CD4-positive, alpha-beta T cell treated with Interleukin-2 at 100 ng/mL for 4 hours (primary cell): ENCODE results near the gene PTPRCAP.
"Not testable (repeated sequence)": the region's sequence is repeated elsewhere in the genome, so short reads cannot be mapped to it uniquely, and the experiment has no call there.

Experiments used
- DNase-seq: peaks from one replicate; pipeline ENCODE4 v3.0.0-alpha.2; 2020; ENCODE audit warnings: low spot score

The PTPRCAP gene

GRCh38 chr11:67409261-67409666 is 28.2 kb downstream of the PTPRCAP start:
- DNase-seq = peak; percentile 73

GRCh38 chr11:67408437-67409200 is 28.9 kb downstream of the PTPRCAP start:
- no peak for DNase-seq

- no peak for DNase-seq
Measured at GRCh38 chr11:67407688-67408163, 29.8 kb downstream of the PTPRCAP start.

- DNase-seq = no peak
Measured at GRCh38 chr11:67406969-67407687, 30.4 kb downstream of the PTPRCAP start.

- DNase-seq = no peak
Measured at GRCh38 chr11:67406420-67406968, 31.0 kb downstream of the PTPRCAP start.

GRCh38 chr11:67405688-67406339 is 31.7 kb downstream of the PTPRCAP start:
- no peak for DNase-seq

- no peak for DNase-seq
Measured at GRCh38 chr11:67405196-67405567, 32.3 kb downstream of the PTPRCAP start.

- peak; percentile 53 for DNase-seq
Measured at GRCh38 chr11:67404515-67405195, 32.8 kb downstream of the PTPRCAP start.

GRCh38 chr11:67403085-67403484 is 34.4 kb downstream of the PTPRCAP start:
- DNase-seq = not testable (repeated sequence)

- not testable (repeated sequence) for DNase-seq
Measured at GRCh38 chr11:67402192-67402839, 35.2 kb downstream of the PTPRCAP start.

GRCh38 chr11:67401495-67402191 is 35.8 kb downstream of the PTPRCAP start, which contains the start of gene PPP1CA:
Gene PPP1CA, minus strand, starts transcription at chr11:67401858. Its CDS starts 76 bp downstream, at chr11:67401782.
- DNase-seq = peak; percentile 88

GRCh38 chr11:67400942-67401494 is 36.5 kb downstream of the PTPRCAP start:
- DNase-seq = no peak

GRCh38 chr11:67400251-67400941 is 37.1 kb downstream of the PTPRCAP start:
- DNase-seq = no peak

GRCh38 chr11:67398661-67399563 is 38.6 kb downstream of the PTPRCAP start:
- DNase-seq = no peak

- no peak for DNase-seq
Measured at GRCh38 chr11:67397986-67398660, 39.4 kb downstream of the PTPRCAP start.

GRCh38 chr11:67397536-67397935 is 39.9 kb downstream of the PTPRCAP start:
- no peak for DNase-seq

- DNase-seq = no peak
Measured at GRCh38 chr11:67396587-67397389, 40.7 kb downstream of the PTPRCAP start.
